ENCODE measurements around the gene HELZ.

DNA sequence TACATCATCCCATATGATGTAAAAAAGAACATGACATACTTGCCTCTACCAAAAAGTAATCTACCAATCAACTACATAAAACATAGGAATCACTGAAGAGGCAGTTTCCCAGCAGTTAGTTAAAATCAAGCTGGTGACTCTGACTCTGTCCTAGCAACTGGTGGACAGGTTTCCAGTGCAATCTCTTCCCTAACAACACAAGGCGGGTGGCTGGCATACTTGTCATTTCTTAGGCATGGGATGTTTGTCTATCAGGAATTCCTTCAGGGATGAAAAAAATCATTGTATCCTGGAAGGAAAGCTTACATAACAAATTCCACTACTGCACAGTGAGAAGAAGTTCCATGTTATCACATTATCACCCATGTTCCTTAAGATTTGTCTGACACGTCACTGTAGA, 50.9 kb downstream of the HELZ start:
- no peak for TF ChIP-seq GATA3 (IDR thresholded peaks at IDR 0.05; ENCODE audit: low read depth, low read length)
- no peak for TF ChIP-seq GATA2 (IDR thresholded peaks at IDR 0.05; ENCODE audit: low read depth, low read length)

Measured in SH-SY5Y (cell line).